Tibial artery (tissue), 4 donors: ENCODE measurements around the gene FOXO3.
A peak's percentile ranks its signal among the peaks of the same experiment; 100 is the strongest.

ENCODE experiments used
- DNase-seq, 2 donors: peaks; one replicate each; pipeline ENCODE4 v3.0.0-alpha.2; 2019
- H3K27ac ChIP-seq, 2 donors: fragments of 200-600 bp; sonication (generic) in 1 of 2; 1 replicate in 1 of 2; 2 replicates in 1 of 2; pipeline ENCODE4 v1.5.1; 2018 to 2019; ENCODE audit warnings: mild to moderate bottlenecking in 1 of 2
- H3K27me3 ChIP-seq, 2 donors: fragments of 200-600 bp; sonication (generic) in 1 of 2; one replicate each; pipeline versions ENCODE4 v1.5.1 to v1.6.0; 2016 to 2019
- H3K36me3 ChIP-seq, 3 donors: fragments of 200-600 bp; sonication (generic) in 2 of 3; one replicate each; pipeline ENCODE4 v1.5.1; 2016 to 2019; ENCODE audit warnings: mild to moderate bottlenecking in 2 of 3
- H3K4me1 ChIP-seq, 4 donors: fragments of 200-600 bp; sonication (generic) in 2 of 4; 1 replicate in 3 of 4; 2 replicates in 1 of 4; pipeline ENCODE4 v1.5.1; 2016 to 2019
- H3K4me3 ChIP-seq, 2 donors: fragments of 200-600 bp; sonication (generic) in 1 of 2; 1 replicate in 1 of 2; 2 replicates in 1 of 2; pipeline ENCODE4 v1.5.1; 2018 to 2019; ENCODE audit warnings: mild to moderate bottlenecking in 2 of 2
- H3K9me3 ChIP-seq, 3 donors: fragments of 200-600 bp; sonication (generic) in 1 of 3; one replicate each; pipeline ENCODE4 v1.5.1; 2016 to 2019
- CTCF ChIP-seq, 2 experiments: fragments of 200-600 bp in 1 of 2; fragments of 450-650 bp in 1 of 2; IDR thresholded peaks; one replicate each; pipeline ENCODE4 v1.5.1; 2017 to 2019; ENCODE audit warnings: antibody characterized with exemption in 2 of 2, mild to moderate bottlenecking in 1 of 2, moderate library complexity in 1 of 2
- intact Hi-C: fragments of 100-400 bp; cut with DNase I; formaldehyde crosslinking; loops from one replicate; pipeline ENCODE4 v1.15.0; 2023; ENCODE audit warnings: low total_unique reads

The FOXO3 gene

DNA sequence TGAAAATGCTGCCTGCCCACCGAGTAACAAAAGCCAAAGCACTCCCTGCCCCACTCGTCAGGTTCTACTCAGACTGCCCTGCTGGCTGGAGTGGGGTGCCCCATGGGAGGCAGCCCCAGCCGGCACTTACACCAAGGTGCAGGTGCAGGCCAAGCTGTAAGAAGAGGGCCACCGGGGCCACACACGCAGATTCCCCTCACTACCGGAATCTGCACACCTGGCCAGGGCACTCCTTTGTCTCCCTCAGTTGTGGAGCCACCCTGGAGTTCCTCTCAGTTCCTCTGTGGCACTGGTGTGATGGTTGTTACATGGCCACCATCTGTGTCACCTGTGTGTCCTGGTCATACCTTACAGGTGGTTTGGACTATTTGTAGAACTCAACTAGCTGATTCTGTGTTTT, 112.4 kb downstream of the FOXO3 start:
- intact Hi-C loops, result no loop called here
- H3K4me1 ChIP-seq, result peaks cover 0 to 100% (median 73%) of the 10 kb centered on the region in 4 donors
- H3K27ac ChIP-seq, result no peak overlapping the region

DNA sequence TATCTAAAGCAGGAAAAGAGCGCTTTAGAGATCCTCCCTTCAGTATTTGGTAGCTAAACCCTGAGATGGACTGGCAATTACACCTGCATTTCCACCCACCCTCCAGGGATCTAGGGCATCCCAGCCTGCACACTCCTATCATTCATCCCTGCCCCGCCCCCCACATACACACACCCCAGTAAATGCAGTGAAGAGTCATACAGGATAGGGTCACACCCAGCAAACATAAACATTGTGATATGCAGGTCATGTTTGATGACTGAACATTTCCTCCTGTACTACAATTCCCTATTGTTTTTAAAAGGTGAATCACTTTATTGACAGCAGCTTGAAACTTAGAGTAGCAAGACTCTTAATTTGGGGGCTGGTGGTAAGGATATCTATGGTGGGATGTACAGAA, 112.9 kb downstream of the FOXO3 start:
- H3K4me1 ChIP-seq, result peaks cover 0 to 96% (median 68%) of the 10 kb centered on the region in 4 donors
- TF ChIP-seq CTCF (IDR thresholded peaks at IDR 0.05), result no peak
- H3K9me3 ChIP-seq, result no peaks in the 10 kb centered on the region
- H3K36me3 ChIP-seq, result peaks cover 2 to 4% (median 2%) of the 10 kb centered on the region in 3 donors
- H3K27ac ChIP-seq, result no peak overlapping the region
- H3K27me3 ChIP-seq, result no peaks in the 10 kb centered on the region
- intact Hi-C loops, result no loop called here
- H3K4me3 ChIP-seq, result no peak overlapping the region
- DNase-seq, result no peak

More for the DNA sequence above, 112.4 kb downstream of the FOXO3 start:
- no peak for TF ChIP-seq CTCF (IDR thresholded peaks at IDR 0.05)
- Histone ChIP-seq H3K9me3 (no peaks in the 10 kb centered on the region), H3K36me3 (peaks cover 6 to 8% (median 6%) of the 10 kb centered on the region in 3 donors), H3K27me3 (no peaks in the 10 kb centered on the region), H3K4me3 (no peak overlapping the region)
- DNase-seq, result no peak

- intact Hi-C loops, result no loop called here
- no peaks in the 10 kb centered on the region for H3K27me3 ChIP-seq
- H3K4me3 ChIP-seq, result no peak overlapping the region
- peaks cover 3 to 13% (median 12%) of the 10 kb centered on the region in 3 donors for H3K36me3 ChIP-seq
- H3K4me1 ChIP-seq, result peaks cover 0 to 81% (median 60%) of the 10 kb centered on the region in 4 donors
- no peak for DNase-seq
- H3K9me3 ChIP-seq, result no peaks in the 10 kb centered on the region
- TF ChIP-seq CTCF (IDR thresholded peaks at IDR 0.05), result no peak
- H3K27ac ChIP-seq, result peak overlapping the region in 1 of 2 donors; percentile 21
Observed at GRCh38 chr6:108675226-108676200, 114.8 kb downstream of the FOXO3 start.

DNA sequence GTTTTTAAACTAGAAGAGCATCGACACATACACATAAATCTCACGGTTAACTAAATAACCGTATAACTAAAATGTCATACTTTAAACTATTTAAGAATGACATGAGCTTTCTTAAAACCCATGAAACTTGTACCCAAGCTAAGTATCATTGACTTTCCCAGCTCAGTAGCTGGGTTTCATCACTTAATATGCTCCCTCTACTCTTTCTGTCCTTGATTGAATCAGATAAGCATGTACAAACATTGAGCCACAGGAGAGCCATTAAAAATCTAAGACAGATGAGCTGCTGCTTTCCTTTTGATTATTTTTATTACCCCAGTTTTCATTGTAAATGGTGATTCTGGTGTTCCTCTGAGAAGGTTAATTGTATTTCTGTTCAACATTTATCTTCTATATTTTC, 115.8 kb downstream of the FOXO3 start:
- Histone ChIP-seq H3K27ac (peak overlapping the region; percentile 10 to 21), H3K36me3 (peaks cover 3 to 21% (median 19%) of the 10 kb centered on the region in 3 donors)
- intact Hi-C loops, result no loop called here

GRCh38 chr6:108677357-108677756, 116.6 kb downstream of the FOXO3 start:
- H3K9me3 ChIP-seq, result no peaks in the 10 kb centered on the region
- DNase-seq, result no peak
- no peaks in the 10 kb centered on the region for H3K27me3 ChIP-seq
- H3K4me3 ChIP-seq, result no peak overlapping the region
- H3K36me3 ChIP-seq, result peaks cover 10 to 21% (median 19%) of the 10 kb centered on the region in 3 donors
- TF ChIP-seq CTCF (IDR thresholded peaks at IDR 0.05), result no peak
- H3K4me1 ChIP-seq, result peaks cover 0 to 70% (median 45%) of the 10 kb centered on the region in 4 donors
- intact Hi-C loops, result no loop called here
- H3K27ac ChIP-seq, result peak overlapping the region; percentile 10 to 21

More for the DNA sequence above, 115.8 kb downstream of the FOXO3 start:
- no peak for TF ChIP-seq CTCF (IDR thresholded peaks at IDR 0.05)
- no peak overlapping the region for H3K4me3 ChIP-seq
- H3K27me3 ChIP-seq, result no peaks in the 10 kb centered on the region
- peaks cover 0 to 71% (median 50%) of the 10 kb centered on the region in 4 donors for H3K4me1 ChIP-seq
- H3K9me3 ChIP-seq, result no peaks in the 10 kb centered on the region
- no peak for DNase-seq
